H1 (cell line): Measurements from ENCODE around the gene KRTAP19-5. TPM values are rescaled to one million over a fixed set of nuclear protein-coding genes. Genes with fewer than 3 reads are reported as not detected.
A peak's percentile ranks its signal among the peaks of the same experiment; 100 is the strongest.

Source experiments
- CTCF ChIA-PET: fragments of 300-600 bp; sonication (Branson Sonifier 250); formaldehyde crosslinking; loops from one replicate; lab custom pipeline; 2021; ENCODE audit not compliant: partially characterized antibody; lab: Charles Lee
- POLR2A ChIA-PET: fragments of 300-600 bp; sonication (Branson Sonifier 250); formaldehyde crosslinking; loops from one replicate; lab custom pipeline; 2021; ENCODE audit warnings: inconsistent platforms; ENCODE audit not compliant: partially characterized antibody; lab: Charles Lee
- DNase-seq, 2 experiments: peaks; one replicate each; pipeline versions ENCODE4 v3.0.0 to v3.0.0-alpha.2; 2010 to 2022; ENCODE audit warnings: low spot score in 2 of 2, low read depth in 1 of 2, mixed read lengths in 1 of 2
- FAIRE-seq: peaks from 2 replicates; lab custom pipeline; 2011; peaks lifted over from hg19 to GRCh38; lab: Jason Lieb, UNC
- H2AFZ ChIP-seq: 2 replicates; pipeline ENCODE4 v1.8.1; 2012; ENCODE audit warnings: low read length, inconsistent platforms
- H2AK5ac ChIP-seq: 2 replicates; pipeline ENCODE4 v1.6.1; 2013; ENCODE audit warnings: low read depth, low read length
- H2BK120ac ChIP-seq: replicated peaks from 2 replicates; pipeline ENCODE3; 2013; ENCODE audit warnings: low read depth, low read length, inconsistent platforms
- H2BK12ac ChIP-seq: 2 replicates; pipeline ENCODE4 v1.6.1; 2013; ENCODE audit warnings: low read depth, low read length
- H2BK15ac ChIP-seq: 2 replicates; pipeline ENCODE4 v1.6.1; 2013; ENCODE audit warnings: low read length
- H2BK20ac ChIP-seq: 2 replicates; pipeline ENCODE4 v1.6.1; 2013; ENCODE audit warnings: low read length
- H2BK5ac ChIP-seq: 2 replicates; pipeline ENCODE4 v1.6.1; 2013; ENCODE audit warnings: low read depth, low read length
- H3K14ac ChIP-seq: 2 replicates; pipeline ENCODE4 v1.6.1; 2013; ENCODE audit warnings: inconsistent platforms; ENCODE audit not compliant: insufficient read length
- H3K18ac ChIP-seq: 2 replicates; pipeline ENCODE4 v1.6.1; 2013; ENCODE audit warnings: low read length; ENCODE audit errors: extremely low read depth
- H3K23ac ChIP-seq: 2 replicates; pipeline ENCODE4 v1.6.1; 2013; ENCODE audit warnings: inconsistent platforms; ENCODE audit not compliant: insufficient read length
- H3K23me2 ChIP-seq: 2 replicates; pipeline ENCODE4 v1.6.1; 2013; ENCODE audit warnings: low read depth, low read length
- H3K27ac ChIP-seq: 2 replicates; pipeline ENCODE4 v1.6.1; 2011; ENCODE audit warnings: low read depth, low read length, inconsistent platforms
- H3K27me3 ChIP-seq, 4 experiments: replicated peaks in 1 of 4; 1 replicate in 1 of 4; 2 replicates in 3 of 4; pipeline versions ENCODE4 v1.6.1 to v1.8.1; 2011 to 2013; ENCODE audit warnings: low read length in 3 of 4, mild to moderate bottlenecking in 3 of 4, inconsistent platforms in 2 of 4, mixed read lengths in 2 of 4, moderate library complexity in 1 of 4; ENCODE audit not compliant: control insufficient read depth in 3 of 4, insufficient read depth in 3 of 4; ENCODE audit errors: extremely low read depth in 1 of 4
- H3K36me3 ChIP-seq, 4 experiments: 2 replicates each; pipeline versions ENCODE4 v1.6.1 to v1.8.1; 2011 to 2013; ENCODE audit warnings: mild to moderate bottlenecking in 4 of 4, low read length in 3 of 4, moderate library complexity in 2 of 4, control low read depth in 1 of 4, inconsistent platforms in 1 of 4; ENCODE audit not compliant: insufficient read depth in 4 of 4, control insufficient read depth in 2 of 4
- H3K4ac ChIP-seq: replicated peaks from 2 replicates; pipeline ENCODE3; 2013; ENCODE audit warnings: low read length, low read depth, mixed read lengths, inconsistent platforms; ENCODE audit not compliant: insufficient read length
- H3K4me1 ChIP-seq, 4 experiments: replicated peaks in 1 of 4; 1 replicate in 1 of 4; 2 replicates in 3 of 4; pipeline versions ENCODE4 v1.6.1 to v1.8.1; 2011 to 2013; ENCODE audit warnings: low read length in 3 of 4, inconsistent platforms in 2 of 4, mixed read lengths in 1 of 4; ENCODE audit not compliant: insufficient read depth in 4 of 4, control insufficient read depth in 3 of 4
- H3K4me2 ChIP-seq, 2 experiments: 2 replicates each; pipeline versions ENCODE4 v1.6.1 to v1.8.1; 2011 to 2013; ENCODE audit warnings: low read depth in 2 of 2, low read length in 2 of 2, control low read depth in 1 of 2, inconsistent platforms in 1 of 2, mild to moderate bottlenecking in 1 of 2; ENCODE audit not compliant: insufficient read depth in 1 of 2
- H3K4me3 ChIP-seq, 4 experiments: fragments of 200-600, 300-600 bp in 1 of 4; sonication (generic), shearing (Covaris generic), sonication (Bioruptor Twin) in 1 of 4; 2 replicates each; pipeline versions ENCODE4 v1.5.1 to v1.8.1; 2011 to 2016; ENCODE audit warnings: low read length in 4 of 4, low read depth in 3 of 4, control low read depth in 2 of 4, inconsistent platforms in 2 of 4, mild to moderate bottlenecking in 2 of 4, mixed read lengths in 1 of 4, moderate library complexity in 1 of 4; ENCODE audit not compliant: insufficient read depth in 2 of 4; ENCODE audit errors: extremely low read depth in 1 of 4
- H3K56ac ChIP-seq: replicated peaks from 2 replicates; pipeline ENCODE3; 2013; ENCODE audit warnings: low read depth, mild to moderate bottlenecking, mixed read lengths, low read length, inconsistent platforms; ENCODE audit not compliant: insufficient read length
- H3K79me1 ChIP-seq: 2 replicates; pipeline ENCODE4 v1.6.1; 2013; ENCODE audit warnings: low read depth, low read length, control low read depth
- H3K79me2 ChIP-seq, 2 experiments: 2 replicates each; pipeline versions ENCODE4 v1.6.1 to v1.8.1; 2012 to 2013; ENCODE audit warnings: low read length in 2 of 2, mild to moderate bottlenecking in 2 of 2, inconsistent platforms in 1 of 2; ENCODE audit not compliant: insufficient read depth in 2 of 2, control insufficient read depth in 1 of 2
- H3K9ac ChIP-seq, 4 experiments: replicated peaks in 1 of 4; 1 replicate in 1 of 4; 2 replicates in 3 of 4; pipeline versions ENCODE4 v1.6.1 to v1.8.1; 2011 to 2013; ENCODE audit warnings: low read depth in 3 of 4, low read length in 3 of 4, control low read depth in 2 of 4, mild to moderate bottlenecking in 2 of 4, moderate library complexity in 2 of 4, inconsistent platforms in 1 of 4; ENCODE audit errors: extremely low read depth in 1 of 4
- H3K9me3 ChIP-seq, 2 experiments: 2 replicates each; pipeline versions ENCODE4 v1.6.1 to v1.8.1; 2012 to 2013; ENCODE audit warnings: mild to moderate bottlenecking in 2 of 2, moderate library complexity in 2 of 2, control low read depth in 1 of 2, inconsistent platforms in 1 of 2, low read depth in 1 of 2, low read length in 1 of 2, mixed read lengths in 1 of 2; ENCODE audit not compliant: insufficient read depth in 2 of 2
- H4K20me1 ChIP-seq, 2 experiments: replicated peaks in 1 of 2; 2 replicates each; pipeline versions ENCODE3 to v1.8.1; 2011 to 2013; ENCODE audit warnings: inconsistent platforms in 2 of 2, low read length in 2 of 2, mild to moderate bottlenecking in 1 of 2; ENCODE audit not compliant: insufficient read depth in 2 of 2, control insufficient read depth in 1 of 2
- H4K5ac ChIP-seq: 2 replicates; pipeline ENCODE4 v1.6.1; 2013; ENCODE audit warnings: low read length, low read depth, mixed read lengths, inconsistent platforms; ENCODE audit not compliant: insufficient read length
- H4K8ac ChIP-seq: 2 replicates; pipeline ENCODE4 v1.8.0; 2013; ENCODE audit warnings: mild to moderate bottlenecking, moderate library complexity, low read length, inconsistent platforms; ENCODE audit not compliant: insufficient read depth; ENCODE audit errors: extremely low read depth
- H4K91ac ChIP-seq: replicated peaks from 2 replicates; pipeline ENCODE3; 2013; ENCODE audit warnings: low read length, mixed read lengths, inconsistent platforms; ENCODE audit not compliant: insufficient read length
- CBX8 ChIP-seq: fragments of 300-800, 300-1000 bp; sonication (generic); IDR thresholded peaks from 2 replicates; pipeline ENCODE4 v1.7.1; 2016; ENCODE audit warnings: low read depth, low read length, borderline replicate concordance
- WGBS, 2 experiments: shearing (Covaris generic) in 1 of 2; methylation state at CpG; one replicate each; pipeline versions ENCODE4 v1.1.6 to v1.1.7; 2013 to 2015; ENCODE audit warnings: low lambda C conversion rate in 2 of 2, mixed read lengths in 2 of 2, inconsistent platforms in 1 of 2, low coverage in 1 of 2, missing lambda C conversion rate in 1 of 2; ENCODE audit not compliant: insufficient replicate concordance in 2 of 2, insufficient coverage in 1 of 2, insufficient read length in 1 of 2; ENCODE audit errors: extremely low coverage in 1 of 2, missing lambda C conversion rate in 1 of 2; 5-methylcytosine and 5-hydroxymethylcytosine counted together
- polyA plus RNA-seq, 7 experiments: library from polyadenylated mRNA; depleted of rRNA in 3 of 7; stranded (reverse) in 5 of 7; unstranded in 2 of 7; fragments of >200 nt in 5 of 7; fragments of 200-250 nt in 2 of 7; gene quantifications; 1 replicate in 5 of 7; 2 replicates in 1 of 7; 4 replicates in 1 of 7; pipeline versions ENCODE4 v1.2.1 to v1.2.3, GENCODE V29; 2011 to 2013; ENCODE audit warnings: missing spikeins in 2 of 7, mixed read lengths in 2 of 7
- total RNA-seq: library from RNA; stranded (reverse); fragmentation: NEBNext Ultra II Directional; extraction: Animal tissue kit (Norgen Biotek cat#: 25700); gene quantifications from 2 replicates; pipeline ENCODE4 v1.2.1, GENCODE V29; 2021

KRTAP19-5 gene
- total and polyA plus RNA-seq, 2 of the 8 experiments (the other 6 are each of a cell fraction or from before 2014, with no cell fraction given): not detected

- no peak overlapping the region for H2BK12ac ChIP-seq
- H3K4me1 ChIP-seq: no peaks in the 10 kb centered on the region
- no peak overlapping the region for H3K23ac ChIP-seq
- WGBS, 2 experiments: 65% methylated on average over 3 of the region's 3 CpGs; no CpG with 5 or more reads in 1 of the 2 experiments
- H3K9ac ChIP-seq: no peak overlapping the region
- H3K18ac ChIP-seq: no peak overlapping the region
- no peaks in the 10 kb centered on the region for H3K79me2 ChIP-seq
- no peak overlapping the region for H4K8ac ChIP-seq
- H3K56ac ChIP-seq: no peak overlapping the region
- no peaks in the 10 kb centered on the region for H3K23me2 ChIP-seq
- no peak overlapping the region for H2BK5ac ChIP-seq
- ChIA-PET CTCF (no interaction called here), POLR2A (no interaction called here)
- H3K4me2 ChIP-seq: no peak overlapping the region
- no peak overlapping the region for H3K4me3 ChIP-seq
- 0 out of 2 replicates have a peak overlapping the region, but pooled peaks have one; percentile 72 for H2AFZ ChIP-seq
- H2BK20ac ChIP-seq: no peak overlapping the region
- H2AK5ac ChIP-seq: no peak overlapping the region
- no peak for DNase-seq
- no peak overlapping the region for H4K5ac ChIP-seq
- no peak overlapping the region for H2BK15ac ChIP-seq
- H3K27ac ChIP-seq: no peak overlapping the region
- H3K36me3 ChIP-seq: no peaks in the 10 kb centered on the region
- no peak overlapping the region for H3K4ac ChIP-seq
- H4K20me1 ChIP-seq: no peaks in the 10 kb centered on the region
- no peak overlapping the region for H4K91ac ChIP-seq
- peak overlapping the region; percentile 72 for H2BK120ac ChIP-seq
- no peak for FAIRE-seq
- no peaks in the 10 kb centered on the region for H3K9me3 ChIP-seq
- no peaks in the 10 kb centered on the region for H3K27me3 ChIP-seq
- no peak overlapping the region for H3K14ac ChIP-seq
- H3K79me1 ChIP-seq: no peaks in the 10 kb centered on the region
- TF ChIP-seq CBX8: no peak
These were observed 23.9 kb downstream of the KRTAP19-5 start for GRCh38 chr21:30478004-30478403.
